NCI-H1048 (cell line): ENCODE results near the gene CCL3.
"Not testable (repeated sequence)": the region's sequence is repeated elsewhere in the genome, so short reads cannot be mapped to it uniquely, and the experiment has no call there.

Experiments
- DNase-seq: peaks from one replicate; lab custom pipeline; 2025; lab: John Stamatoyannopoulos, UW

Gene CCL3

DNA sequence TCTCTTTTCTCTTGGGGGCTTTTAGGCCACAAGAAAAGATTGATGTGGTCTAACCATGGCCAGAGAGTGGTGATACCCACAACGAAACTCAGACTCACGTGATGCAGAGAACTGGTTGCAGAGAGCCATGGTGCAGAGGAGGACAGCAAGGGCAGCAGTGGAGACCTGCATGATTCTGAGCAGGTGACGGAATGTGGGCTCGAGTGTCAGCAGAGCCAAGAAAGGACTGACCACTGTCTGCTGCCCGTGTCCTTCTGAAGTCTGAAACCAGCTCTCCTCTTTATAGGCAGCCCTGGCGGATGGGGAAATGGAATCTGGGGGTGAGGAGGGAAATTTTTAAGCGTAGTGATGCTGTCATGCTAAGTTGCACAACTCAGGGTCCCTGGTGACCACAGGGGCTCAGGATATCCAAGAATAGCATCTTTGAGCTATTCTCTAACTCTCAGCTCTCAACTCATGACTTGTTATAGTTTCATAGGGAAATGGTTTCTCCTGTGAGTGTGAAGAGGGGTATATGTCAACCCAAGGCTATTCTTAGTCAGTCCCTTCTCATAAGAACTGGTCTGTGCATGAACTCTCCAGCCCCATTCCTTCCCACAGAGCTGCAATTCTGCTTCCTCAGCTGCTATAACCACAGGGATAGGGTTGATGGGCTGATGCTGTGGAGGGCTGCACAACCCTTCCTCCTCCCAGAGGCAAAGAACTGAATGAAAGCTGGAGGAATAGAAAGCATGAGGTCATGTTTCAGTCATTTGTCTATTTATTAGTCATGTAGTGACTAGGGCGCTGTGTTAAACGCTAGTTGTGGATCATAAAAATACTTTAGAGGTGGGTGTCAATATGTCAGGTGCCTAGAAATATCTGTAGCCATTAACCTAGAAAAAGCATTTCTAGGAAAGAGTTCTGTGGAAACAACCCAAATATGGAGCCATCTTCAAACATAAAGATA lies at the start of gene CCL3:
Gene CCL3 (minus strand): TSS at position 256 of the 949 bp plus-strand sequence. CDS start 85 bp downstream, at position 171.
- DNase-seq = no peak

DNA sequence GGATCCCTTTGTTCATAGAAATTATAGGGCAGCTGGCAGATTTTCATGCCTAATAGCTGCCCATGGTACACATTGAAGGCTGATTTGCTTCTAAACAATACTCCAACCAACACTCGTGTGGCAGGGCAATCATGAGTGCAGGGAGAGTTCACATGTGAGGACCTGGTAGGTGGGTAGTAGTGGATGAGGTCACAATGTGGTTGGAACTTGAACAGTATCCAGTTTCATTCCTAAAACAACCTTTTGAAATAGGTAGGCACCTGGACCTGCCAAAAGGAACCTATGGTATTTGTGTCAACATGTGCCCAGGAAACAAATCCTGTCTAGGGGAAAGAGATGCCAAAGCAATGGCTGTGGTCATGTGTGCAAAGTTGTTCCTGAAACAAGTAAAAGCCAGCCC lies 46.5 kb upstream of the CCL3 start:
- no peak for DNase-seq

DNA sequence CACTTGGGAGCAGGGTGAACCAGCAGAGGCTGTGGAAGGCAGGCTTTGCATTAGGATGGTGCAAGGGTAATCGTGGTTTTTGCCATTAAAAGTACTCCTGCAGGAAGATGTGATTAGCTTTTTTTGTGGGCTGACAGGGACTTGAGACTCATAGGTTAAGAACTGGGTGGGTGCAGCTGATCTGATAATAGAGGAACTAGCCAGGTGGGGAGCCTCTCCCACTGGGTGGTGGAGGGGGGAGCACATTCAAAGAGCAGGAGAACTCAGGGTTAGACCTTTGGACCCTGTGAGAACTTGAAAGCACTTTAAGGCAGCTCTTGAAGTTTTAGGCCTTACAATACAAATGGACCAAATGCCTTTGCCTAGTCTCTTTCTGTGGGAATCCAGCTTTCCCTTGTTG lies 46.1 kb upstream of the CCL3 start:
- no peak for DNase-seq

DNA sequence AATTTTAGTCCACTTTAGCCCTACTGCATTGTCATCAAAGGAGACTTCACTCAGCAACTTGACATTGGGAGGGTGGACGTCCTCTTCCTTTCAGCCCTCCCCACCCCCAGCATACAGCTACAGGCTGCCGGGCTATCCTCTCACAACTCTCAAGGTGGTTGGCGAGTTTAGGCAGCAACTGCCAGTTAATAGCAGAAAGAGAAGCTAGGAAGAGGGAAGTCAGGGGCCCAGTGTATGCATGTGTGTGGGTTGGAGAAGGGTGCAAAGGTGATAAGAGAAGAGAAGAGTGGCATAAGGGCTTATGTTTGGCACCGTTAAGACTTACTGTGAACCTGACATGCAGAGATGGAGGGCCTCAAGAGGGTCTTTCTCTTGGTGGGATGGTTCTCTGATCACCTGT lies 45.5 kb upstream of the CCL3 start:
- no peak for DNase-seq

DNA sequence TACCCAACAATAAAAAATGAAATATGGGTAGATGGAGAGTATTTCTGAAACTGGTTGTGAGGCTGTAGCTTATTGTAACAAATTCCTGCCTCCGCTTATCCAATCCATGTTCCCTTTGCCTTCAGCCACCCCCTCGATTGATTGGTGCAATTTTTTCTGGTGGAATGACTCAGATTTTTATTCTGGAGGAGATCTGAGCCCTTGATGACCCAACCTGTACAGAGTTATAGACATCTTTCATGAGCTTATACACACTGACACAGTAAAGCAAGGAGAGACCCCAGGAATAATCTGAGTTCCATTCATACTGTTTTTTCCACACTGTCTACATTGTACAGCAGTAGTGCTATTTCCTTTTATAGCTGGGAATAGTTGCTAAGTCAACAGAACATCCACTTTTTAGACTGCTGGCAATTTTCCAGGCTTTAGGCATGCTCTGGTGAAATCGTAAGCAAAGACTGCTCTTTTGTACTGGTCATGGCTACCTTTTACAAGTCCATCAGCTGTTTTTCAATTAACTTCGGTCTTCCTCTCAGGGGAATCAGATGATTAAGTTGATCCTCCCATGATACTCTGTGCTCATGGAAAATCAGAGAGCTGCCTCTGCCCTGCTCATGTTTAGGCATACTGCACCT lies 43.8 kb upstream of the CCL3 start:
- DNase-seq = no peak

DNA sequence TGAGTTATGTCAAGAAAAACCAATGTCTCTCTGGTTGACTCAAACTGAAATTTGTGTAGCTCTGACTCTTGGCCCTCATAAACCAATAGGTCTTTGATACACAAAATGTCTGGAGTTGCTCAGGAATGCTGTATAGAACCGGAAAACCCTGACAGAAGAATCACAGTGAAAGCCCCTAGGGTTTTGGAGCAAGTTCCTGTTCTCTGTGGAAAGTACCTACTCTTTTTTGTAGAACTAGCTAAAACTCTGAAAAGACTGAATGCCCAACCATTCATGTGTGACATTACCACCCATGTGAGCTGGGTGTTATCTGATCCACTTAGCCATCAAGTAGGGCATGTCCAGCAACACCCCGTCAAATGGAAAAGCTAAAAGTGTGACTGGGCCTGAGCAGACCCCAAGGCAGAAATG lies 42.5 kb upstream of the CCL3 start:
- DNase-seq = no peak

DNA sequence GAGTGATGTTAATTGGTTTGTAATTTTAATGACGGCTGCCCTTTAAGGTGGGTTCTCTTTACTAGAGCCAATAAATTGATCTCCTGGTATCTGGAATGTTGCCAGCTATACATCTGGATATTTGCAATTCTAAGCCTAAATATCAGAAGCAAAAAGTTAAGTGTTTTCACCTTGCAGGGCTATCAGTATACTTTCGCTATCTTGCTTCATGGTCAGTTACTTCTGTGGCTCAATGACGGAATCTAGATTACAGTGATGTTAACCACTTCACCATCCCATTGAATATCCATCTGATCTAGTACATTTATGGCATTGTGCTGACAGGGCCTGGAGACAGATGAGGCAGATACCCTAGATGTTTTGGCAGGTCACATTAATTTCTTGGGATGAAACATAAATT lies 42.0 kb upstream of the CCL3 start:
- no peak for DNase-seq

DNA sequence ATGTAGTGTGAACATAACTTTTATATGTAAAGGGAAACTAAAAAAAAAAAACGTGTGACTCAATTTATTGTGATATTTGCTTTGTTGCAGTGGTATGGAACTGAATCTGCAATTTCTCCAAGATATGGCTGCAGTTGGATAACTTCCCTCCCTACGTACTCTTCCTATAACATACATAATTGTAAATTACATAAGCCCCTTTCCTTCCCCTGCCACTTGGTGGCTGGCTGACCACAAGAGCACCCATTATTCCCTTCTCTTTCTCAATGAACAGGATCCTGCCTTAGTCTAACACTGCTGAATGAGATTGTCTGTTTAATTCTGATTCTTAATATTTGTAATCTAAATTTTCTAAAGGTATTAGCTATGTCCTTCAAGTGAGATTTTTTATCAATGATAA lies 41.5 kb upstream of the CCL3 start:
- DNase-seq = no peak

DNA sequence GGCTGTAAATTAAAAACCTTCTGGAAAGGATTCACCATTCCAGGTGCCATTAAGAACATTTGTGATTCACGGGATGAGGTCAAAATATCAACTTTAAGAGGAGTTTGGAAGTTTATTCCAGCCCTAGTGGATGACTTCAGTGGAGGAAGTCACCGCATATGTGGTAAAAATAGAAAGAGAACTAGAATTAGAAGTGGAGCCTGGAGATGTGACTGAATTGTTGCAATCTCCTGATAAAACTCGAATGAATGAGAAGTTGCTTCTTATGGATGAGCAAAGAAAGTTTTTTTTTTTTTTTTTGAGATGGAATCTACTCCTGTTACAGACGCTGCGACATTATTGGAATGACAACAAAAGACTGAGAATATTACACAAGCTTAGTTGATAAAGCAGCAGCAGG lies 40.4 kb upstream of the CCL3 start:
- no peak for DNase-seq

DNA sequence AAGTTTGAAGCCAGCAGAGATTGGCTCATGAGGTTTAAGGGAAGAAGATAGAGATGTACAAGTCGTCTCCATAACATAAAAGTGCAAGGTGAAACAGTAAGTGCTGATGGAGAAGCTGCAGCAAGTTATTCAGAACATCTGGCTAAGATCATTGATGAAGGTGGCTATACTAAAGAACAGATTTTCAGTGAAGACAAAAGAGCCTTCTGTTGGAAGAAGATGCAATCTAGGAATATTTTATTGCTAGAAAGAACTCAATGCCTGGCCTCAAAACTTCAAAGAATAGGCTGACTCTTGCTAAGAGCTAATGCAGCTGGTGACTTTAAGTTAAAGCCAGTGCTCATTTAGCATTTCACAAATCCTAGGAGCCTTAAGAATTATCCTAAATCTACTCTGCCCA lies 39.7 kb upstream of the CCL3 start:
- DNase-seq = no peak

DNA sequence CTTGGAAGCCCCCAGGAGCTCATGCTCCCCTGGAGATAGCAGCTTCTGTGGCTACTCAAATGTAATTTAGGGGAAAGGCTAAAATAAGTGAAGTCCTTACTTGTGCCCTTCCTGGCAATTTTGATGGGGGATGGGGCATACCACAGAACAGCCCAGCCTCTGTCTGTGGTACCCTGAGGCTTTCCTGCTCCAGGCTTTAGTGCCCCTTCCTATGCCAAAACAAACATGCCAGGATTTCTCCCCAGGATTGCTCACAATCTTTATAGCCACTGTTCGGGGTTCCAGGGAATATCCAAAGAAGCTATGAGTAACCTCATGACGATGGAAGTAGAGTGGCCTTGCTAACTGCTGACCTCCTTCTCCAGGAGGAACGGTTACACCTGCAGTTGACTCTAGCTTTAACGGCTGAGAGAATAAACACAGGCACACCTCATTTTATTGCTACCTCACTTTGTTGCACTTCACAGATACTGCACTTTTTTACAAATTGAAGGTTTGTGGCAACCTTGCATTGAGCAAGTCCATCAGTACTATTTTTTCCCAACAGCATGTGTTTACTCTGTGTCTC lies 38.6 kb upstream of the CCL3 start:
- DNase-seq = no peak

DNA sequence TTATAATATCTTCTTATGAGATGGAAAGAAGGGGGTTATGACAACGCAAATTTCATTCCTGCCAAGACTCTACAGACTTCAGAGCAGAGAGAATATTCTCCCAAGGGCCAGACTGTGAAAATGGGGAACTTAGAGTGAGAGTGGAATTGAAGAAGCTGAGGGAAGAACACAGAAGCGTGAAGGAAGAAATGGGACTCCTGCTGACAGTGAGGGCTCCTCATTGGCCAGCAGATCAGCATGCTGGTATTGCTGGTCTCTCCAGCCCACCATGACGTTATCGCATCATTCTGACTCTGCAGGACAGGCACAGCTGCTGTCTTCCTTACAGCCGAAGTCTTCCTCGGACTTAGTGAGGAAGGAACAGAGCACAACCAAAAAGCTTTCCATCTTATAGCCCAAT lies 38.0 kb upstream of the CCL3 start:
- DNase-seq = no peak

DNA sequence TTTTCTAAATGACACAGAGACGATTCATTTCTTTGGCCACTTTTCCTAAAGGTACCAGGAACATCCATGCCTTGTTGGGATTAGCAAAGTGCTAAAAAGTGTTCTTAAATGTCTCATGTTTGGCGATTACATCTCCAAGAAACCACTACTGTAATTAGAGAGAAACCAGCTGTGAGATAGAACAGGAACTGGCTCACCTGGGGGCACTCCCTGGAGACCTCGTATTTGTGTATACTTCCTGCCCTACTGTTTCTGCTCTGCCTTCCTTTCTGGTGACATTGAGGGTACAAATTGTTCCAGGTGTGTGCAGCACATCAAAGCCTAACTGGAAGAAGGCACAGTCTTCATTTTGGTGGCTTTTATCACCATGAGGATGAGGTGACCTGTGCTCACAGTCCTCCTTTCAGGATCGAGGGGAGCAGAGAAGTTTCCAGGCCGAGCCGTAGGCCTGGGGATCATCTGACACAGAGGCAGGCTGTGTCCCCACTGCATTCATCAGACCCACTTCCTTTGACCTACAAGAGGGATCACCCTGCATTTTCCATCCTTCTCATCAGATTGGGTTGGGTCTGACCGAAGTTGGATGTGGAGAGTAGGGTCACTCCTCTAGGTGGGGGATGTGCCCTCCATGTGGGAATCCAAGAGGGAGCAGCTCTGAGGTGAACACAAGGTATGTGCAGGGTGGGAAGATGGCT lies 37.4 kb upstream of the CCL3 start:
- no peak for DNase-seq

DNA sequence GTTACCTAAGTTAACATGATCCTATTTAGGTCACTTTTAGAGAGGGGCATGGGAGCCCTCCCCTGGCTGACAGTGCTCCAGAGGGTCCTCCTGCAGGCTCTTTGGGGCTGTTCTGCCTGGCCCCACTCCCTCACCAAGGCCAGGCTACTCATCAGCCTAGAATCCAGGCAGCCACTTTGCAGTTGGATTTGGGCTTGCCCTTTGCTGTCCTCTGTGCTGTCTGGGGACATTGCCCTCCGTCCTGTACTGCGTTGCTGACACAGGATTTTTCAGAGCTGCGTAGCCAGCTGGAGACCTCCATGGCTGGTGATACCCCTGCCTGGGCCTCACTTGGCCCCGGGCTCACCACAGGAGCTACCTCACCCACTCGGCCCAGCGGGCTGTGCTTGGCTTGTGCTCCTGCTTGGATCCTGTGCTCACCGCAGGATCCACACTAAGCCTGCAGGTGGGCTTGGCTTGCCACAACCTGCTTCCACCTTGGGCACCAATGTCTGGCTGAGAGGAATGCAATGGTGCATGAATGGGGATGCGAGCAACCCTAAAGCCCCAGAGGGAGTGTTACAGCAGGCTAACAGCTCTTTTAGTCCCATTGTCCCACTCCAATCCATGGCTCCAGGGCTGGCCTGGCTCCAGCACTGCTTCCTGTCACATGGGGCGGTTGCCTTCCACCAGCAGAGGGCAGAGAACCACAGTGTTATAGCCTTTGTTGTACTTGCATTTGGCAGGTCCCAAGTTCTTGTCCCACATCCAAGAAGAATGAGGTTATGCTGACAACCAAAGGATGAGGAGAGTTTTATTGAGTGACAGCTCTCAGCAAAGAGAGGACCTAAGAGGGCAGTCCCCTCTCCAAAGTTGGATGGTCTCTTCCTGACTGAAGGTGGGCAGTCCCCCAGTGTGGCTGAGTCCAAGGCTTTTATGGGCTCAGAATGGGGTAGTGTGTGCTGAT lies 35.2 kb upstream of the CCL3 start:
- DNase-seq = no peak

DNA sequence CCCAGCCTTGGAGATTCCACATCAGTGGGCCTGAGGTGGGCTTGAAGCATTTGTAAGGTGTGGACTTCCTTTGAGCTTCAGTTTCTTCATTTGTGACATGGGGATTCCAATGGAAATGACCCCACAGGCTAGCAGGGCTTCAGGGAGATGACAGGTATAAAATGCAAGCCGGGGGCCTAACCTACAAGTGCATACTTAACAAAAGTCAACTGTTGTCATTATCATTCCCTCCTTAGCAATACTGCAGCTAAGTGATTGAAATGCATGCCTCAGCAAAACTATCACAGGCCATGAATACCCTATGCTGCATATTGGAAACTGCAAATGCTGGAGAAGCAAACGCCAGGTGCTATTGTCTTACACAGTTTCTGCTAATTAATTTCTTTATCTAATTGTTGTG lies 33.5 kb upstream of the CCL3 start:
- DNase-seq = no peak

DNA sequence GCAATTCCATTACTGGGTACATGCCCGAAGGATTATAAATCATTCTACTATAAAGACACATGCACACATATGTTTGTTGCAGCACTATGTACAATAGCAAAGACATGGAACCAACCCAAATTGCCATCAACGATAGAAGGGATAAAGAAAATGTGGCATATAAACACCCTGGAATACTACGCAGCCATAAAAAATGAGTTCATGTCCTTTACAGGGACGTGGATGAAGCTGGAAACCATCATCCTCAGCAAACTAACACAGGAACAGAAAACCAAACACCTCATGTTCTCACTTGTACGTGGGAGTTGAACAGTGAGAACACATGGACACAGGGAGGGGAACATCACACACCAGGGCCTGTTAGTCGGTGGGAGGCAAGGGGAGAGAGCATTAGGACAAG lies 31.2 kb upstream of the CCL3 start:
- DNase-seq = not testable (repeated sequence)

DNA sequence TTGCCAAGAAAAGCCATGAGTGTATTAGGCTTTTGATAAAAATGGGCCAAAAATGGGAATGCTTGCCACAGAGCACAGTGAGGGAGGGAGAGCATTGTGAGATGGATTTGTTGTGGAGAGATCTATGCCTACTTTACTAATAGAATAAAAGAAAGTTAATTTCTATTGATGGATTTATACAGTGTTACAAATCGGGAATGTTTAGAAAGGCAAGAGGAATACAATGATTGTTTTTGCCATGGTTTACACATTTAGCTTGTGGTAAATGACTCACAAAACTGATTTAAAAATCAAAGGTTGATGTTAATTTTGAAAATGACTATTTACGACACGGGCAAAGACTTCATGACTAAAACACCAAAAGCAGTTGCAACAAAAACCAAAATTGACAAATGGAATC lies 30.3 kb upstream of the CCL3 start:
- DNase-seq = no peak

DNA sequence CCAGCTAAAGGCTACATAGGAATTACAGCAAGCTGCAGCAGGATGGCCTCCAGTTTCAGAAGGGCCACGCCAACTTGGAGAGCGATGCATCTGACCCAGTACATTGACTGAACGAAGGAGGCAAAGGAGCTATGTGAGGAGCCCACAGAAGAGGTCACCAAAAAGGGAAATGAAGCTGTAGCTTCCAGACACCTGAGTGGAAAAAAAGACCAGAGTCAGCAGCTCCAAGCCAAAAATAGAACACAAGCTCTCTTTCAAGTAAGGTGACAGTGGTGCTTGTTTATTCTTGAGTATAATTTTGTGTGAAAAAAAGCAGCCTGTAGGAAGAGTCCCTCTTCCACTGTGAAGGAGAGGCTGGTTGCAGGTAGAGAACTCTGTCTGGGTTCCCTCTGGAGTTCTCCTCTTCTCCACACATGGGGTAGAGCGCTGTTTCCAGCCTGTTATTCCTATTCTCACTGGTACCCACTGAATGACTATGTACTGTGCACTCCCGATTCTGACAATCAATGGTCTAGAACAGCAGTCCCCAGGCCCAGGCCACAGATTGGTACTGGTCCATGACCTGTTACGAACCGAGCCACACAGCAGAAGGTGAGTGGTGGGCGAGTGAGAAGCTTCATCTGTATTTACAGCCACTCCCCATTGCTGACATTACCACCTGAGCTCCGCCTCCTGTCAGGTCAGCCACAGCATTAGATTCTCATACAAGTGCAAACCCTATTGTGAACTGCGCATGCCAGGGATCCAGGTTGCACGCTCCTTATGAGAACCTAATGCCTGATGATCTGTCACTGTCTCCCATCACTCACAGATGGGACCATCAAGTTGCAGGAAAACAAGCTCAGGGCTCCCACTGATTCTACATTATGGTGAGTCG lies 28.8 kb upstream of the CCL3 start:
- no peak for DNase-seq

DNA sequence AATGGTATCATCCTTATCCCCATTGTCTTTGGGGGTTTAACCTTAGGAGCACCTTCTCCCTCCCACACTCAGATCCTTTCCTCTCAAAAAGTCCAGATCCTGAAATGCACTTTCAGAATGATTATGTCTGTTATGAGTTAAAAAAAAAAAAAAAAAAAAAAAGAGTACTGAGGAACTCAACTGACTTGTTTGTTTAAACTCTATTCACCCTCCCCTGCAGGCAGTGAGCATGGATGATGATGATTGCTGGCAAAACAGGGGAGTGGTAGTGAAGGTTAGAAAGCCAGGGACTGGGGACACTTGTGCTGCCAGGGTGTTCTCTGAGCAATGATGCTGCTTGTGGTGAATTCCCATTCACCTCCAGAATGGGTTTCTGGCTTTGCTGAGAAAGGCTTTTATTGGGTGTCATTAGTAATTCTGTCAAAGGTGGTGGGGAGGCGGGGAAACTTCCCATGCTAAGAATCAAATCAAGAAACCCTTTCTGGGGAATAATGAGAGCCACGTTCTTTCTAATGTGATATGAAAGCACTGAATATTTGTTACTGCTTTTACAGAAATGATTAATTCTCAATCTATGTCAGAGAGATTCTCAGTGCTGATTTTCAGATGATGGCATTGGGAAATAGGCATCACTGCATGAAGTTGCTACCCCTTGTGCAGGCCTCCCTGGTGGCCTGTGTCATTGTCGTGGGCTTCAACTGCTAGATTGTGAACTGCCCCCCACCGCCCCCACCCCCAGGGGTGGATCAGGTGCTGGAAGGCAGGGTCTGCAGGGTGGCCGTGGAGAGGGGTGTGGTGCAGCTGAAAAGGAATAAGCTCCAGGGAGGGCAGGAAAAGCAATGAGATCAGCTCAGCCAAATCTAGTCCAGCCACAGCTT lies 27.8 kb upstream of the CCL3 start:
- no peak for DNase-seq

DNA sequence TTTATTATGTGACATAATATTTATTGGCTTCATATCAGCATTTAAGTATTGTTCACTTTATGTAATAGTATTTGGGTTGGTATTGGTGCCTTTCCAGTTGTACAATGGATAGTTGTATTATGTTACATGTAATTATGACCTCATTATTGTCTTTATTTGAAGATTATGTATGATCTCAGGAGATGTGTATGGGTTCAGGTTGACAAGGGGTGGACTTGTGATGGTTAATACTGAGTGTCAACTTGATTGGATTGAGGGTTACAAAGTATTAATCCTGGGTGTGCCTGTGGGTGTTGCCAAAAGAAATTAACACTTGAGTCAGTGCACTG lies 25.7 kb upstream of the CCL3 start:
- DNase-seq = not testable (repeated sequence)
